GM18498 (cell line): Measurements from ENCODE around the gene SPTLC3.

ENCODE experiments used
- ATAC-seq: cut with Tn5 transposase; IDR thresholded peaks from one replicate; pipeline ENCODE4 v1.9.1; 2021; ENCODE audit warnings: mild to moderate bottlenecking, moderate library complexity; ENCODE audit not compliant: unreplicated experiment

The SPTLC3 gene

DNA sequence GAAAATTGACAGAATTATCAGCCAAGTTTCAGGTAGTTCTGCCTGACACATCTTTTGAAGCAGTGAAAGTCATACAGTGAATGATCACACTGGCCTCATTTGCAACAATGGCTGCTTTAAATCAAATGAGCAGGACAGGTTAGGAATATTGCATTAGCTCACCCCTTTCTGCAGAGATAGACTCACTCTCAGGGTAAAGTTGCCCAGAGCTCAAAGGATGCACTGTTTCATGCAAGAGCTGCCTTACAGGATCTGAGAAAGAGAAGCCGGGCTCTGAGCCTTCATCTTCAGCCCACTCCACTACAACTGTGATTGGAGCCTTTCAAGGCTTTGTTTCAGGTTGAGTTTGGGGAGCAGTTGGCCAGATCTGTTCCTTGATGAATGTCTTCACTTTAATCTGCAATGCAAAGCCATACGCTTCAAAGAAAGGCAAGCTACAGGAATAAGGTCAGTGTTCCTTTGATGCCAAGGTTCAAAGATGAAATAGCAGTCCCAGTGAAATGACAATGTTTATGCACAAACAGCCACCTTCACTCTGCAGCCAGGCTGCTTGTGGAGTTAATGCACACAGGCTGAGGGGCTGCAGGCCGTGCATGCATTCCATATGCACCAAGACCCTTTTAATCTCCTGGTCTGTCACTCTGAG lies 121.4 kb downstream of the SPTLC3 start:
- no peak for ATAC-seq

GRCh38 chr20:13130707-13131103 lies 121.9 kb downstream of the SPTLC3 start:
- ATAC-seq, result no peak

GRCh38 chr20:13131688-13132087 lies 122.9 kb downstream of the SPTLC3 start:
- no peak for ATAC-seq

DNA sequence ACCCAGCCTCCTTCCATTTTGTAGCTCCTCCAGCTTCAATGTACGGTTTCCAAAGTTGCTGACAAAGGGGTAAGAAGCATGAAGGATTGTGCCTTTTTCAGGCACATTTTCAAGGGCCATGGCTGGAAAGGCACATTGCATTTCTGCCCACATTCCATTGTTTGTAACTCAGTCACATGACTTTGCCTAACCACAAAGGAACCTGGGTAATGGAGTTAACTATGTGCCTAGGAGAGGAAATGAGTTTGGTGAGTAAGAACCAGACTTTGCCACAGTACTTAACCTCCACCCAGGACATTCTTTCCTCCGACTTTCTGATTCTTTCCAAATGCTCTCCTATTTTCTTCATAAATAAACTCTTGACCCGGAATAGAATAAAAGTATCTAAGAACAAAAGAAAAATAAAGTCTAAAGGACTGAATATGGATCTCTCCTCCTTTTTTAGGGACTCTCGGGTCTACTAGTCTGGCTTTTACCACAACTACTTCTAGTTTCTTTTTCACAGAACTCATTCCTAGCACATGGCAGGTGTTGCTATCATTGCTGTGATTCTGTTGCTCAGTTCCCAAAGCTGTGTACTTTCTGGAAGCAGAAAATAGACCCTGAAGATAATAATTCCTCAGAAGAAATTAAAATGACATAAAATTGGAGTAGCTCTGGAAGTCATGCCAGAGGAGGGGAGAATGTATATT lies 130.8 kb downstream of the SPTLC3 start:
- no peak for ATAC-seq

GRCh38 chr20:13140201-13140600 lies 131.4 kb downstream of the SPTLC3 start:
- ATAC-seq, result no peak

- ATAC-seq, result no peak
These were observed 132.0 kb downstream of the SPTLC3 start for GRCh38 chr20:13140775-13141174.

GRCh38 chr20:13141546-13141945 lies 132.8 kb downstream of the SPTLC3 start:
- no peak for ATAC-seq

- ATAC-seq, result no peak
These were observed 133.4 kb downstream of the SPTLC3 start for GRCh38 chr20:13142143-13142542.

DNA sequence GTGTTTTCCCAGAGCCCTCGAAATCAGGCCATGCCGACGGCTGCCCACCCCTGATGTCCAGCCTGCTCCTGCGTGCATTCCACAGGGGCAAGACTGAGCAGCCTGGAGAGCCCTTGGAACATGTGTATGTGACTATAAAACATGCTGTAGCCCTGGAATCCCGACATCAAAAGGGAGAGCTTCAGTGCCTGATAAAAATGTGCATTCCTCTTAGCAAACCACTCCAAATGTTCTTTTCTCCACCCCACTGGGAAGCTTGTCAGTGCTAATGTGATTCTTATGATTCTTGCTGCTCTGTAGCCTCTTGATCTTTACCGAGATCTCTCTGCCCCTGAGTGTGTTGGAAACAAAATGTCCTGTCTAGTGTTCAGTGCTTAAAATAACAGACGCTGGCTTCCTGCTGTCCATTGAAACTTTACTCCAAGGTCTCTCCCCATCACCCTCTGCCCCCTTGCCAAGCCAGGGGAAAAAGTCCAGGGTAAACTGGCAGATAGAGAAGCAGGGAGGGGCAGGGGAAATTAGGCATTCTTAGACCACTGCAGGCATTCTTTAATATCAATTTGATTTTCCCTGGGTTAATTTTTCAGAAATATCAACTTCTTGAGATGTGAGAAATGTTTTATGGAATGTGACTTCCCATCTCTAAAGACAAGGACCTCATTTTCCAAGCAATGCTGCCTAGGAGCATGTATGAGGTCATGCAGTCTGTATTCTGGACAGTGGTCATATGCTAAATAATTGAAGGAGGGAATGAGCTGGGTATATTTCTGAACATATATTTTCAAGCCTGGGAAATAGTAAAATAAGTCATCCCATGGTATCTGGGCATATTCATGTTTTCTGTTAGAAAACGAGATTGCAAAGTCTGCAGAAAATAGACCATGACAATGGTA lies 138.5 kb downstream of the SPTLC3 start:
- no peak for ATAC-seq

GRCh38 chr20:13147971-13148370 lies 139.2 kb downstream of the SPTLC3 start:
- ATAC-seq, result no peak

- ATAC-seq, result no peak
These were observed 139.6 kb downstream of the SPTLC3 start for GRCh38 chr20:13148402-13148801.

- ATAC-seq, result no peak
These were observed 140.2 kb downstream of the SPTLC3 start for GRCh38 chr20:13148961-13149360.

DNA sequence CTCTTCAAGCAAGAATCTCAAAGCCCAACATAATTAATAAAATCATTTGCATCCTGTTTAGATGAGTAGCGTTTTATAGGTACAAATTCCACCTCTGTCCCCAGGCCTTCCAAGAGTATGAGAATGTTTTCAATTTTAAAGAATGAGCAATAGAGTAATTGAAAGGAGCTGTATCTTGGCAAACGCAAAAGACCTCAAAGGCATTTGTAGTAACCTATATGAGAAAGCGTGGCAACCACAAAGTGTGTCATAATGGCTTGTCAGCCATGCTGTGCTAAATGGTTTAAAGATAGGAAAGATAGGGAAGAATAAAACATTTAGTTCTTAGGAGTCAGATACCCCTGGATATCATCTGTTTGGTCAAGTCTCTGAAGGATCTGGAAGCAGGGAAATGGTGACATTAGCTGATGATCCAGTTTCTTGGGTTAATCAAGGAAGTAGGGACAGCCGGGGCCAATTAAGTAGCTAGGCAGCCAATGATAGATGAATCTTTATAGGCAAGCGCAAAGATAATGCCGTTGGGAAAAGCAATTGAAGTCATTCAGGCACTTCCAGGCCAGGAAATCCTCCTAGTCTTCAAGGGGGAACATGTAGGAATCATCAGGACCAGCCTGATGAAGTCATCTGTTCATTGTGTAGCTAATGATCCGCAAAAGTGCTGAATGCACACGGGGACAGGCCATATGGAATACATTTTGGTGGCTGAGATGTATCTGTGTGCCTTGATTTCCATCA lies 140.8 kb downstream of the SPTLC3 start:
- no peak for ATAC-seq

DNA sequence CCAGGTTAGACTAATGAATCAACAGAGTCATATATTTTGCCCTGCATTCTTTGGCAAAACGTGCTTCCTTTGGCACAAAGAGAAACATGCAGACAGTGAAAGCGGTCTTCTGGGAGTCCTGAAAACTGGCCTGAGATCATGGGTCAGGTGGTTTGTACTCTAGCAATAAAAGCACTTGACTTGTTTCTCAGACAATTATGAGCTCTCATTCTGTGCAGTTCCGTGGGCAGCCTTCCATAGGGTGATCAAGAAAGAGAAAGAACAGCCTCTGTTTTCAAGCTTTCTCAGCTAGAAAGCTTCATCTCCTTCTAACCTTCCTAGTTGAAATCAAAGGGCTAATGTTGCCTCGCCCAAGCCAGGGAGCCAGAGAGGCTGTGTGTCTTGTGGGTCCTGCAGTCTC lies 149.6 kb downstream of the SPTLC3 start:
- ATAC-seq, result no peak

- no peak for ATAC-seq
These were observed 151.1 kb downstream of the SPTLC3 start for GRCh38 chr20:13159889-13160288.

- ATAC-seq, result no peak
These were observed 156.4 kb downstream of the SPTLC3 start for GRCh38 chr20:13165203-13165602.

DNA sequence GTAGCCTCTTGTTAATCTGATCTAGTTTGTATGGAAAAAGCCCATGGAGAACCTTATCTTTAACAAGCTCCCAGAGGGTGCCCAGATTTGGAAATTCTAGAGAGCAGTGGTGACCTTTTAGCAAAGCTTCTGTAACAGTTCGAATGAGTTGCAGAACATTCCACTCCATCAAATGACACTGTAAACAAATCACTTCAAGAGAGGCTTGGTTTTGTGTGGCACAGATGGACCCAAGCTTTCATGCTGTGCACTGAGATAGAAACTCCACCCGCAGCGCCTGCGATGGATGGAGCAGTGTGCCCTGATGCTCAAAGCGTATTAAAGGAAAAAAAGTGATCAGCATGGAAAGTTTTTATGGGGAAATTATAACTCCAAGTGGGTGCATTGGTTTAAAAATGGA lies 157.2 kb downstream of the SPTLC3 start:
- no peak for ATAC-seq

DNA sequence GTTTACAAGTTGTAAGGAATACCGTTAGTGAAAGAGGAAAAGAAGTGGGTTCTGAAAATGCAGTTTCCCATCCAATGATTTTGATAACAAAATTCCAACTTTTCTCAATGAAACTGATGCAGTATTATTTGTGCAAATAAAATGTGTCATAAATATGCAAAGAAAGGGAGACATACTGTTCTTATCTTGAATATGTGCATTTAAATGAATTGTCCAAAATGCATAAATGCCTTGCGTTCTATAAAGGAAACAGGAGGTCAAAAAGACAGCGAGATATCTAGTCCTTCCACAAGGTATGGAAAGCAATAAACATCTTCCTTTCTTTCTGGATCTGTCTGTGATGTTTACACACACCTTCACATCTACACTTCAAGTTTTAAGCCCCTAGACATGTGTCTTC lies 157.7 kb downstream of the SPTLC3 start:
- no peak for ATAC-seq

- no peak for ATAC-seq
These were observed 160.3 kb downstream of the SPTLC3 start for GRCh38 chr20:13169086-13169485.

DNA sequence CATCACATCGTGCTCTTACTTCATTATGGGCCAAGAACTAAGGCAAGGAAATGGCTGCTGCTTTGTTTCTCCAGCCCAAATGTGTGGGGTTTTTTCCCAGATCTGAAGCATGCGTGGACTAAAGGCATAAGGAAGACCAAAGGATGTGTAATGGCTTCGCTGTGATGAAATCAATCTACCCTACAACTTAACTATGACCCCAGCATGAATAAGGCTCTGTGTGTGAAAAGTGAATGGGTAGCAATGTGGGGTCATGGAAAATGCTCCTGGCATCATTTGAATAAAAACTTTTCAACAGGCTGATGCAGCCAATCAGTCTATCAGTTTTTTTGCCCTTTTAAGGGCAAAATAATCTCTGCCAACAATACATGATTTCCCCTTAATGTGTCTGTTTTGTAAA lies 162.0 kb downstream of the SPTLC3 start:
- no peak for ATAC-seq

GRCh38 chr20:13173201-13173600 lies 164.4 kb downstream of the SPTLC3 start:
- no peak for ATAC-seq
